Jurkat, Clone E6-1 (cell line): Measurements from ENCODE around the gene DGKH.

Experiments
- DNase-seq: peaks from one replicate; pipeline ENCODE4 v3.0.0-alpha.2; 2011; ENCODE audit warnings: low read depth, low spot score
- H3K4me3 ChIP-seq: 2 replicates; pipeline ENCODE4 v1.5.1; 2011; ENCODE audit warnings: mild to moderate bottlenecking, low read length, control low read depth, moderate library complexity

The DGKH gene

DNA sequence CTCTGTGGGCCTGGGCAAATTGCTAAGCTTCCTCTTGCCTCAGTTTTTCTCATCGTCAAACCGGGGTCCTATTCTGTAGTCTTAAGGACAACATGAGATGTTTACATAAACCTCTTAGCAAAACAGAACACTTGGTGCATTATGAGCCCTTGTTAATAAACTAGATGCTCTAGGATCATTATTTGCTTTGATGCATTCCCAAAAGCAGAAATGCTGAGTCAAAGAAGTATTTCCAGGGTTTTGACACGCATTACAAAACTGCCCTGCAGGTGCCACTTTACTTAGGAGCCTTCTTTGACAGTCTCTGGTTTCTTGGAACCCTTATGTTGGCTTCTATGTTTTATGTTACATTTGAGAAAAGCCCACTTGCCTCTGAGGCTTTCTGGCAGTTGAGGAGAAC is 235.6 kb downstream of the DGKH start:
- no peak overlapping the region for H3K4me3 ChIP-seq
- no peak for DNase-seq
